Trophoblast cell (in vitro differentiated cells and primary cell): ENCODE results near the gene DIS3L2.

Experiments
- DNase-seq, 2 donors: peaks; one replicate each; pipeline ENCODE4 v3.0.0-alpha.2; 2016
- H2AFZ ChIP-seq: 2 replicates; pipeline ENCODE4 v1.6.1; 2013; ENCODE audit warnings: low read length, moderate library complexity, mild to moderate bottlenecking; ENCODE audit not compliant: insufficient read depth, poor library complexity
- H2AK5ac ChIP-seq: 2 replicates; pipeline ENCODE4 v1.6.1; 2013; ENCODE audit warnings: mild to moderate bottlenecking, low read length
- H2BK120ac ChIP-seq: 2 replicates; pipeline ENCODE4 v1.6.1; 2013; ENCODE audit warnings: low read length, mild to moderate bottlenecking, moderate library complexity; ENCODE audit not compliant: insufficient read depth, poor library complexity
- H2BK12ac ChIP-seq: 2 replicates; pipeline ENCODE4 v1.6.1; 2013; ENCODE audit warnings: mild to moderate bottlenecking, low read length, moderate library complexity
- H2BK5ac ChIP-seq: 2 replicates; pipeline ENCODE4 v1.6.1; 2013; ENCODE audit warnings: low read length, low read depth, moderate library complexity, mild to moderate bottlenecking; ENCODE audit not compliant: poor library complexity
- H3K14ac ChIP-seq: 2 replicates; pipeline ENCODE4 v1.6.1; 2013; ENCODE audit warnings: mild to moderate bottlenecking, low read length
- H3K18ac ChIP-seq: 2 replicates; pipeline ENCODE4 v1.6.1; 2013; ENCODE audit warnings: mild to moderate bottlenecking, low read length
- H3K23ac ChIP-seq: 2 replicates; pipeline ENCODE4 v1.6.1; 2013; ENCODE audit warnings: low read length
- H3K27ac ChIP-seq: 2 replicates; pipeline ENCODE4 v1.5.1; 2013; ENCODE audit warnings: low read depth, mild to moderate bottlenecking, inconsistent platforms, low read length, moderate library complexity
- H3K27me3 ChIP-seq: 2 replicates; pipeline ENCODE4 v1.6.1; 2013; ENCODE audit warnings: inconsistent platforms, mild to moderate bottlenecking, low read length, moderate library complexity; ENCODE audit not compliant: insufficient read depth
- H3K36me3 ChIP-seq, 2 experiments: 1 replicate in 1 of 2; 2 replicates in 1 of 2; pipeline ENCODE4 v1.6.1; 2013; ENCODE audit warnings: low read length in 2 of 2, mild to moderate bottlenecking in 2 of 2, moderate library complexity in 1 of 2; ENCODE audit not compliant: insufficient read depth in 2 of 2, control insufficient read depth in 1 of 2
- H3K4ac ChIP-seq: 2 replicates; pipeline ENCODE4 v1.6.1; 2013; ENCODE audit warnings: low read depth, mild to moderate bottlenecking, low read length, moderate library complexity
- H3K4me1 ChIP-seq, 2 experiments: 1 replicate in 1 of 2; 2 replicates in 1 of 2; pipeline ENCODE4 v1.6.1; 2013; ENCODE audit warnings: low read length in 2 of 2, mild to moderate bottlenecking in 2 of 2, moderate library complexity in 1 of 2; ENCODE audit not compliant: insufficient read depth in 2 of 2, control insufficient read depth in 1 of 2
- H3K4me2 ChIP-seq: 2 replicates; pipeline ENCODE4 v1.6.1; 2013; ENCODE audit warnings: inconsistent platforms, mild to moderate bottlenecking, low read length, moderate library complexity
- H3K4me3 ChIP-seq: 2 replicates; pipeline ENCODE4 v1.5.1; 2013; ENCODE audit warnings: mild to moderate bottlenecking, low read depth, low read length, inconsistent platforms
- H3K79me1 ChIP-seq: one replicate; pipeline ENCODE4 v1.6.1; 2013; ENCODE audit warnings: low read length
- H3K79me2 ChIP-seq: 2 replicates; pipeline ENCODE4 v1.6.1; 2013; ENCODE audit warnings: low read length, mild to moderate bottlenecking; ENCODE audit not compliant: control insufficient read depth, insufficient read depth, poor library complexity
- H3K9ac ChIP-seq: 2 replicates; pipeline ENCODE4 v1.6.1; 2013; ENCODE audit warnings: mild to moderate bottlenecking, low read length
- H3K9me3 ChIP-seq: 2 replicates; pipeline ENCODE4 v1.6.1; 2013; ENCODE audit warnings: low read depth, mild to moderate bottlenecking, control low read depth, inconsistent platforms, low read length; ENCODE audit not compliant: insufficient read depth
- H4K12ac ChIP-seq: 2 replicates; pipeline ENCODE4 v1.6.1; 2013; ENCODE audit warnings: low read depth, mild to moderate bottlenecking, low read length, moderate library complexity
- H4K8ac ChIP-seq: 2 replicates; pipeline ENCODE4 v1.6.1; 2013; ENCODE audit warnings: low read depth, mild to moderate bottlenecking, low read length, moderate library complexity
- H4K91ac ChIP-seq: one replicate; pipeline ENCODE4 v1.6.1; 2013; ENCODE audit warnings: low read depth, mild to moderate bottlenecking, low read length, moderate library complexity
- WGBS: extraction: QIAGEN DNeasy Blood & Tissue Kit; methylation state at CpG from one replicate; pipeline ENCODE4 v1.1.7; 2013; ENCODE audit warnings: missing lambda C conversion rate; ENCODE audit not compliant: insufficient read length, insufficient coverage; ENCODE audit errors: extremely low coverage; 5-methylcytosine and 5-hydroxymethylcytosine counted together

The DIS3L2 gene

GRCh38 chr2:232075080-232075479 is 113.6 kb downstream of the DIS3L2 start:
- Histone ChIP-seq H3K23ac (no peak overlapping the region), H4K8ac (no peak overlapping the region), H2AFZ (no peak overlapping the region), H4K91ac (no peak overlapping the region), H2AK5ac (no peak overlapping the region), H3K9me3 (no peaks in the 10 kb centered on the region), H3K9ac (no peak overlapping the region), H3K18ac (no peak overlapping the region), H3K4ac (no peak overlapping the region), H2BK120ac (no peak overlapping the region), H3K27ac (no peak overlapping the region), H3K4me3 (no peak overlapping the region), H3K4me1 (no peaks in the 10 kb centered on the region), H2BK5ac (no peak overlapping the region), H3K14ac (no peak overlapping the region), H3K79me2 (no peaks in the 10 kb centered on the region), H3K4me2 (no peak overlapping the region), H3K27me3 (no peaks in the 10 kb centered on the region), H4K12ac (no peak overlapping the region), H3K36me3 (no peaks in the 10 kb centered on the region), H2BK12ac (no peak overlapping the region), H3K79me1 (no peaks in the 10 kb centered on the region)
- DNase-seq = no peak
- WGBS = no CpG with 5 or more reads among the region's 1 CpG

GRCh38 chr2:232075859-232076258 is 114.3 kb downstream of the DIS3L2 start:
- H2AFZ ChIP-seq = no peak overlapping the region
- no peak overlapping the region for H3K27ac ChIP-seq
- no peak overlapping the region for H4K8ac ChIP-seq
- H4K91ac ChIP-seq = no peak overlapping the region
- no peak overlapping the region for H2BK120ac ChIP-seq
- H3K36me3 ChIP-seq = no peaks in the 10 kb centered on the region
- no peak overlapping the region for H2BK12ac ChIP-seq
- no peaks in the 10 kb centered on the region for H3K27me3 ChIP-seq
- no peak overlapping the region for H3K4me2 ChIP-seq
- H3K18ac ChIP-seq = no peak overlapping the region
- no peaks in the 10 kb centered on the region for H3K79me1 ChIP-seq
- H2AK5ac ChIP-seq = no peak overlapping the region
- no CpG with 5 or more reads among the region's 1 CpG for WGBS
- H3K23ac ChIP-seq = no peak overlapping the region
- no peak overlapping the region for H4K12ac ChIP-seq
- H2BK5ac ChIP-seq = no peak overlapping the region
- H3K4me3 ChIP-seq = no peak overlapping the region
- no peak overlapping the region for H3K14ac ChIP-seq
- H3K4ac ChIP-seq = no peak overlapping the region
- H3K79me2 ChIP-seq = no peaks in the 10 kb centered on the region
- H3K9ac ChIP-seq = no peak overlapping the region
- H3K4me1 ChIP-seq = no peaks in the 10 kb centered on the region
- DNase-seq = peak; percentile 4 to 9
- H3K9me3 ChIP-seq = no peaks in the 10 kb centered on the region

- no CpG with 5 or more reads among the region's 1 CpG for WGBS
- no peak overlapping the region for H3K4me2 ChIP-seq
- no peak overlapping the region for H2BK5ac ChIP-seq
- no peak overlapping the region for H2AK5ac ChIP-seq
- no peak overlapping the region for H2AFZ ChIP-seq
- no peak overlapping the region for H3K27ac ChIP-seq
- no peak overlapping the region for H4K91ac ChIP-seq
- H3K79me1 ChIP-seq = no peaks in the 10 kb centered on the region
- no peak overlapping the region for H4K12ac ChIP-seq
- no peak overlapping the region for H3K23ac ChIP-seq
- no peak overlapping the region for H2BK12ac ChIP-seq
- H3K36me3 ChIP-seq = no peaks in the 10 kb centered on the region
- H3K4me1 ChIP-seq = no peaks in the 10 kb centered on the region
- H3K79me2 ChIP-seq = no peaks in the 10 kb centered on the region
- no peak overlapping the region for H3K4me3 ChIP-seq
- no peak overlapping the region for H3K14ac ChIP-seq
- H3K9ac ChIP-seq = no peak overlapping the region
- H3K18ac ChIP-seq = no peak overlapping the region
- no peak overlapping the region for H3K4ac ChIP-seq
- no peak overlapping the region for H2BK120ac ChIP-seq
- no peaks in the 10 kb centered on the region for H3K27me3 ChIP-seq
- DNase-seq = no peak
- no peaks in the 10 kb centered on the region for H3K9me3 ChIP-seq
- H4K8ac ChIP-seq = no peak overlapping the region
These were observed 114.8 kb downstream of the DIS3L2 start for GRCh38 chr2:232076272-232076671.

- Histone ChIP-seq H3K4me3 (no peak overlapping the region), H2AFZ (no peak overlapping the region), H3K4ac (no peak overlapping the region), H3K14ac (no peak overlapping the region), H3K18ac (peak overlapping the region; percentile 6), H4K8ac (no peak overlapping the region), H3K4me1 (no peaks in the 10 kb centered on the region), H3K27ac (no peak overlapping the region), H3K9me3 (no peaks in the 10 kb centered on the region), H2BK120ac (no peak overlapping the region), H3K4me2 (no peak overlapping the region), H2BK5ac (no peak overlapping the region), H3K27me3 (no peaks in the 10 kb centered on the region), H4K91ac (no peak overlapping the region), H2BK12ac (no peak overlapping the region), H4K12ac (no peak overlapping the region), H3K79me2 (no peaks in the 10 kb centered on the region), H2AK5ac (no peak overlapping the region), H3K23ac (no peak overlapping the region), H3K36me3 (no peaks in the 10 kb centered on the region), H3K79me1 (no peaks in the 10 kb centered on the region), H3K9ac (no peak overlapping the region)
- DNase-seq = no peak
- no CpG with 5 or more reads among the region's 3 CpGs for WGBS
These were observed 115.2 kb downstream of the DIS3L2 start for GRCh38 chr2:232076736-232077135.
